Measurements from ENCODE around the gene ZNF195.
"Not testable (repeated sequence)": the region's sequence is repeated elsewhere in the genome, so short reads cannot be mapped to it uniquely, and the experiment has no call there.

DNA sequence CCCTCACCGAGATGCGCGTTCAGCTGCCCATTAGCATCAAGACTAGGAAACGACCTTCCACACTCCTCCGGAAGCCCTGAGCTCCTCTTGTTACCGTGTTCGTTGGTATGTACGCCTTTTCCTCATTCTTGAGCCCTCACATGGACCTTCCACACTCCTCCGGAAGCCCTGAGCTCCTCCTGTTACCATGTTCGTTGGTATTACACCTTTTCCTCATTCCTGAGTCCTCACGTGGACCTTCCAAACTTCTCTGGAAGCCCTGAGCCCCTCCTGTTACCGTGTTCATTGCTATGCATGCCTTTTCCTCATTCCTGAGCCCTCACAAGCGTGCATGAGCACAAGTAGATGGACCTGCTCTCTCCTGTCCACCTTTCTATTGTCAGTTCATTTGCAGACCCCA is 52.5 kb downstream of the ZNF195 start:
- TF ChIP-seq, protein P1, sequence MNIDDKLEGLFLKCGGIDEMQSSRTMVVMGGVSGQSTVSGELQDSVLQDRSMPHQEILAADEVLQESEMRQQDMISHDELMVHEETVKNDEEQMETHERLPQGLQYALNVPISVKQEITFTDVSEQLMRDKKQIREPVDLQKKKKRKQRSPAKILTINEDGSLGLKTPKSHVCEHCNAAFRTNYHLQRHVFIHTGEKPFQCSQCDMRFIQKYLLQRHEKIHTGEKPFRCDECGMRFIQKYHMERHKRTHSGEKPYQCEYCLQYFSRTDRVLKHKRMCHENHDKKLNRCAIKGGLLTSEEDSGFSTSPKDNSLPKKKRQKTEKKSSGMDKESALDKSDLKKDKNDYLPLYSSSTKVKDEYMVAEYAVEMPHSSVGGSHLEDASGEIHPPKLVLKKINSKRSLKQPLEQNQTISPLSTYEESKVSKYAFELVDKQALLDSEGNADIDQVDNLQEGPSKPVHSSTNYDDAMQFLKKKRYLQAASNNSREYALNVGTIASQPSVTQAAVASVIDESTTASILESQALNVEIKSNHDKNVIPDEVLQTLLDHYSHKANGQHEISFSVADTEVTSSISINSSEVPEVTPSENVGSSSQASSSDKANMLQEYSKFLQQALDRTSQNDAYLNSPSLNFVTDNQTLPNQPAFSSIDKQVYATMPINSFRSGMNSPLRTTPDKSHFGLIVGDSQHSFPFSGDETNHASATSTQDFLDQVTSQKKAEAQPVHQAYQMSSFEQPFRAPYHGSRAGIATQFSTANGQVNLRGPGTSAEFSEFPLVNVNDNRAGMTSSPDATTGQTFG (tag by site-specific recombination; IDR thresholded peaks at IDR 0.05; ENCODE audit: borderline replicate concordance), result not testable (repeated sequence)
- TF ChIP-seq ZNF175 (tag by site-specific recombination; IDR thresholded peaks at IDR 0.05); SETDB1 (IDR thresholded peaks at IDR 0.05; ENCODE audit: insufficient read length, low read length); ZEB2 (tag by site-specific recombination; IDR thresholded peaks at IDR 0.05); ZNF16 (tag by site-specific recombination; IDR thresholded peaks at IDR 0.05; ENCODE audit: low read depth); ZNF391 (tag by site-specific recombination; IDR thresholded peaks at IDR 0.05; ENCODE audit: borderline replicate concordance, low read depth); ZNF610 (tag by site-specific recombination; IDR thresholded peaks at IDR 0.05; ENCODE audit: borderline replicate concordance); ZNF311 (tag by site-specific recombination; IDR thresholded peaks at IDR 0.05; ENCODE audit: borderline replicate concordance); ZNF530 (tag by site-specific recombination; IDR thresholded peaks at IDR 0.05; ENCODE audit: low read depth); ZNF776 (tag by site-specific recombination; IDR thresholded peaks at IDR 0.05; ENCODE audit: borderline replicate concordance); ZFP37 (tag by site-specific recombination; IDR thresholded peaks at IDR 0.05); ZNF423 (tag by site-specific recombination; IDR thresholded peaks at IDR 0.05); ZNF302 (tag by site-specific recombination; IDR thresholded peaks at IDR 0.05; ENCODE audit: low read depth): not testable (repeated sequence)
- TF ChIP-seq, protein P2, sequence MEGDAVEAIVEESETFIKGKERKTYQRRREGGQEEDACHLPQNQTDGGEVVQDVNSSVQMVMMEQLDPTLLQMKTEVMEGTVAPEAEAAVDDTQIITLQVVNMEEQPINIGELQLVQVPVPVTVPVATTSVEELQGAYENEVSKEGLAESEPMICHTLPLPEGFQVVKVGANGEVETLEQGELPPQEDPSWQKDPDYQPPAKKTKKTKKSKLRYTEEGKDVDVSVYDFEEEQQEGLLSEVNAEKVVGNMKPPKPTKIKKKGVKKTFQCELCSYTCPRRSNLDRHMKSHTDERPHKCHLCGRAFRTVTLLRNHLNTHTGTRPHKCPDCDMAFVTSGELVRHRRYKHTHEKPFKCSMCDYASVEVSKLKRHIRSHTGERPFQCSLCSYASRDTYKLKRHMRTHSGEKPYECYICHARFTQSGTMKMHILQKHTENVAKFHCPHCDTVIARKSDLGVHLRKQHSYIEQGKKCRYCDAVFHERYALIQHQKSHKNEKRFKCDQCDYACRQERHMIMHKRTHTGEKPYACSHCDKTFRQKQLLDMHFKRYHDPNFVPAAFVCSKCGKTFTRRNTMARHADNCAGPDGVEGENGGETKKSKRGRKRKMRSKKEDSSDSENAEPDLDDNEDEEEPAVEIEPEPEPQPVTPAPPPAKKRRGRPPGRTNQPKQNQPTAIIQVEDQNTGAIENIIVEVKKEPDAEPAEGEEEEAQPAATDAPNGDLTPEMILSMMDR (tag by site-specific recombination; IDR thresholded peaks at IDR 0.05), result not testable (repeated sequence)
